GM18520 (cell line): ENCODE measurements around the gene ZNF821.
A peak's percentile ranks its signal among the peaks of the same experiment; 100 is the strongest.
"Not testable (repeated sequence)": the region's sequence is repeated elsewhere in the genome, so short reads cannot be mapped to it uniquely, and the experiment has no call there.

Source experiments
- ATAC-seq: cut with Tn5 transposase; IDR thresholded peaks from one replicate; pipeline ENCODE4 v1.9.1; 2021; ENCODE audit not compliant: unreplicated experiment

ZNF821 gene

DNA sequence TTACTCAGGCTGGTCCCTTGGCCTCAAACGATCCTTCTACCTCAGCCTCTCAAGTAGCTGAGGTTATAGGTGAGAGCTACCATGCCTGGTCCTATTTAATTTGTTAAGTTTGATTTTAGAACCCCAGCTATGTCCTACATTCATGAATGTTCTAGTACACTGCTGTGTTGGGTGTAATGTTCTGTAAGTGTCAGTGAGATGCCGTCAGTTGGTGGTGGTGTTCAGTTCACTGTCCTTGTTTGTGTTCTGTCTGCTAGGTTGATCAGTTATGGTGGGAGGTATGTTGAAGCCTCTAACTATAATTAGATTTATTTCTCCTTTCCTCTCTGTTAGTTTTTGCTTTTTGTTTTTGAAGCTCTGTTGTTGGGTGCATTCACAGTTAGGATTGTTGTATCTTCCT lies 19.6 kb upstream of the ZNF821 start:
- no peak for ATAC-seq

DNA sequence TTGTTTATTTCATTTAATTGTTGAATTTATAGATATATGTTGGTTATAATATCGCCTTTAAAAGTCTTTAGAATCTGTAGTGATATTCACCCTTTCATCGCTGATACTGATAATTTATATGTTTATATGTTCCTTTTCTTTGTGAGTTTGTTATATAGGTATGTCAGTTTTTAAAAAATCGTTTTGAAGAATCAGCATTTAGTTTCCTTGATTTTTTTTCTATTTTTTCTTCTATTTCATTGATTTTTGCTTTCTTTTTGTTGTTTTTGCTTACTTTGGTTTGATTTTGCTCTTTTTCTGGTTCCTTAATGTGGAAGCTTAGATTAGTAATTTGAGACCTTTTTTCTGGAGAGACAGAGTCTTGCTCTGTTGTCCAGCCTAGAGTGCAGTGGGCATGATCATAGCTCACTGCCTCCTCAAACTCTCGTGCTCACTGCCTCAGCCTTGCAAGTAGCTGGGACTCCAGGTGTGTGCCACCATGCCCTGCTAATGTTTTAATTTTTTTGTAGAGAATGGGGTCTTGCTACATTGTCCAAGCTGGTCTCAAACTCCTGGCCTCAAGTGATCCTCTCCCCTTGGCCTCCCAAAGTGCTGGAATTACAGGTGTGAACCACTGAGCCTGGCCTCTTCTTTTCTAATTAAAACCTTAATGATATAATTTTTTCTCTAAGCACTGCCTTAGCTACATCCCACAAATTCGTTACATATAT lies 18.8 kb upstream of the ZNF821 start:
- ATAC-seq, result no peak

DNA sequence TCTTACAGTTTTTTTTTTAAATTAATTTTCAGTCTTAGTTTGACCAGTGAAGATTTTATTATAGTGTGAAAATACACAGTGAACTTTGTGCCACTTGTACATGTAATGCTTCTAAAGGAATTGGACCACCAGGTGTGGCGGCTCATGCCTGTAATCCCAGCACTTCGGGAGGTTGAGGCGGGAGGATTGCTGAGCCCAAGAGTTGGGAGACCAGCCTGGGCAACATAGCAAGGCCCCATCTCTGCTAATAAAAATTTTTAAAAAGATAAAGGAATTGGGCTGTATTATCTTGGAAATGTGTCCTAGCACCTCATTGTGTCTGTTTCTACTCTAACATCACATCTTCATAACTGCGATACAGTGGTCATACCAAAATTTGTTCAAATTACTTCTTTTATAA lies 15.2 kb upstream of the ZNF821 start:
- no peak for ATAC-seq

DNA sequence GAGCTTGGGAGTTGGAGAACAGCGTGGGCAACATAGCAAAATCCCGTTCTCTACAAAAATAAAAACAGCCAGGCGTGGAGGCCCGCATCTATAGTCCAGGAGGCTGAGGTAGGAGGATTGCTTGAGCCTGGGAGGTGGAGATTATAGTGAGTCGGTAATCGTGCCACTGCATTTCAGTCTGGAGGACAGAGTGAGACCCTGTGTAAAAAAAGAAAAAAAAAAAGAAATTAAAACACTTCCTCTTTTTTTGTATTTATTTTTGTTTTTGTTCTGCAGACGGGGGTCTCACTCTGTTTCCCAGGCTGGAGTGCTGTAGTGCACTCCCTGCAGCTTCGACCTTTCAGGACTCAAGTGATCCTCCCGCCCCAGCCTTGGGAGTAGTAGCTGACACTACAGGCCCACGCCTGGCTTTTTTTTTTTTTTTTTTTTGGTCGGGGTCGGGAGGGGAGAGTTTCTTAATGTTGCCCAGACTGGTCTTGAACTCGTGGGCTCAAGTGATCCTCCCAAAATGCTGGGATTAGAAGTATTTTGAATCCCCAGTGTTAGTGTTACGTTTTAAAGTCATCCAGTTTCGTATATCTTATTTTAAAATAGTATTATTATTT lies 12.9 kb upstream of the ZNF821 start:
- no peak for ATAC-seq

DNA sequence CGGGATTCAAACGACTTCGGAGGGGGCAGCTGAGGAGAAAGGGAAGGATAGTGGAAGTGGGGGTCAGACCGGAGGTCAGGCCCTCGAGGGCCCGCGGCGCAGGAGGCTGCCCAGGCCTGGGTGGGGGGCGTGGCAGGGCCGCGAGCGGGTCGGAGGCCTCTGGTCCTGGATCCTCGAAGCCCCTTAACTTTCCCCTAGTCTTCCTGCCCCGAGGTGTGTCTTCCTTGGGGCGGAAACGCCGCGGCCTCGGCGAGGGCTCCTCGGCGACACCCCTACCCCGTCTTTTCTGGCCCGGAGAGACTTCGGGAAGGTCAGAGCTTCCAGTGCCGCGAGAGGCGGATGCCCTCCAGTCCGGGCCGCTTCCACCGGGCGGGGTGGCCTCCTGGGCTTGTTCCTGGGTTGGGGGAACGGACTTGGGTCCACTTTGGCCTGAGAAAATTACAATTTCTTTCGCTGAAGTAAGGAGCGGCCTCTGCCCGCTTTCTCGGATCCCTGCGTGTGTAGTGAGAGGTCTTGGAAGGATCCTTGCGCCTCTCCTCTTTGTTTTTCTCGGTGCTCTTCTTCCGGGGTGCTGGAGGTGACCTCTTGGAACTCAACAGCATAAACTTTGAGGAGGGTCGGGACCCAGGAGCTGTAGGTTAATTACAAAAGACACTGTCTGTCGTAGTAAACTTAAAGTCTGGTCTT lies 11.8 kb upstream of the ZNF821 start:
- peak; percentile 10 for ATAC-seq

DNA sequence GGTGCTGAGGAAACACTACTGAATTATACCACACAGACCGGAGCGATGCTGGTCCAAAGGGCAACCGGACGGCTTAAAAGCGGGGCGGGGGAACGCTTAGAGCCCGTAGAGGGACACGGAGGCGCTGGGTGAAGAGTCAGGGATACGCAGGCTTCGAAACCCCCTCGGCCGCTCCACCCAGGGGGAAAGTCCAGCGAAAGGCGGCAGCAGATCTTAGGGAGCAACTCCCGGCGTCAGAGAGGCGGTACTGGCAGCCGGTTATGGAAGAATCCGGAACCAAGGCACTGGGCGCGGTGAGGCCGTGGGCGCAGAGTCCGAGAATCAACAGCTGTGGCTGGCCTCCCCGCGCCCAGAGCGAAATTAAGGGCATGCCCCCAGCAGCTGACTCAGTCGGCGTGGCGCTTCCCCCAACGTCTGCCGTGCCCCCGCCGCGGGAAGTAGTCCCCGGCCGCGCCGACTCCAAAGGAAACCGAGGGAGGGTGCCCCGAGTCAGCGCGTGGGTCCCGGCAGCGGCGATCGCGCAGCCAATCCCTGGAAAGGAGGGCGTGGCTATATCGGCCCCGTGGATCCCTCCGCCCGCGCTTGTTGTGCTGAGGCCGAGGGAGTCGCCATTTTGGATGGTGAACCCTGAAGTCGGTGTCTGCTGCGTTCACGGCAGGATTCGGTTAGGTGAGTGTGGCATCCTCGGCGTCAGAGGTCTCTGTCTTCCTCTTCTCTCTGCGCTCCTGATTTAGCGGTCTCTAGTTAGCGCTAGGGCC lies 11.1 kb upstream of the ZNF821 start, which contains the start of gene IST1:
Gene IST1, plus strand, starts transcription at position 611 of the 758 bp plus-strand sequence. CDS start 20,110 bp downstream, outside the sequence.
- peak; percentile 76 for ATAC-seq

DNA sequence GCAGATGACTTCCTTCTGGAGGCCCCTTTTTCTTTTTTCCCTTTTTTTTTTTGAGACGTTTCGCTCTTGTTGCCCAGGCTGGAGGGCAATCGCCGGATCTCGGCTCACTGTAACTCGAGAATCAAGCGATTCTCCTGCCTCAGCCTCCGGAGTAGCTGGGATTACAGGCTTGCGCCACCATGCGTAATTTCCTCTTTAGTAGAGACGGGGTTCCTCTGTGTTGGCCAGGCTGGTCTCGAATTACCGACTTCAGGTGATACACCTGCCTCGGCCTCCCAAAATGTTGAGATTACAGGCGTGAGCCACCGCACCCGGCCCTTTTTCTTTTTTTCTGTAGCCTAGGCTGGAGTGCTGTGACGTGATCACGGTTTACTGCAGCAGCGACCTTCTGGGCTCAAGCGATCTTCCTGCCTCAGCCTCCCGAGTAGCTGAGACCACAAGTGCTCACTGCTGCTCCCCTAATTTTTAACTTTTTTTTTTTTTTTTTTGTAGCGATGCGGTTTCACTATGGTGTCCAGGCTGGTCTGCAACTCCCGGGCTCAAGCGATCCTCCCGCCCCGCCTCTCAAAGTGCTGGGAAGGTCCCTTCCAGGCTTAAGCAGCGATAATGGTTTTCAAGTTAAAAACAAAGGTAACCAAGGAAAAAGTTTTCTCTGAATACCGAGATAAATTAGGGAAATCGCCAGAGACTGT lies 10.4 kb upstream of the ZNF821 start:
- peak; percentile 4 for ATAC-seq

DNA sequence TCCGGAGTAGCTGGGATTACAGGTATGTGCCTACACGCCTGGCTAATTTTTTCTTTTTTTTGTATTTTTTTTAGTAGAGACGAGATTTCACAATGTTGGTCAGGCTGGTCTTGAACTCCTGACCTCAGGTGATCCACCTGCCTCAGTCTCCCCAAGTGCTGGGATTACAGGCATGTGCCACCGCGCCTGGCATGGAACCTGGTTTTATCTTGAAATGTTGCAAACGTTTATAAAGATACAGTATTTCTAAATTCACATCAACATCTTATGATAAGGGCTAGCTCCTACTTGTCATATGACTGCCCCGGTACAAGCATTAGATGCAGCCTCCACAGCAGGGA lies 9.9 kb upstream of the ZNF821 start:
- no peak for ATAC-seq

DNA sequence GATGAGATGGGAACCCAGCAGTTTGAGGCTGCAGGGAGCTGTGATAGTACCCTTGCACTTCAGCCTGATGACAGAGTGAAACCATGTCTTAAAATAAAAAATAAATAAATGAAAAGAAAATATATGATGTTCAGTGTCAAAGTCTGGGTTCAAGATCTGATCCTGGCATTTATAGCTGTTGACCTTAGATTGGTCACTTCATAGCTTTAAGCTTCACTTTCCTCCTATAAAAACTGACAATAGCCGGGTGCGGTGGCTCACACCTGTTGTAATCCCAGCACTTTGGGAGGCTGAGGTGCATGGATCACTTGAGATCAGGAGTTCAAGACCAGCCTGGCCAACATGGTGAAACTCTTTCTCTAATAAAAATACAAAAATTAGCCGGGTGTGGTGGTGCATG lies 5.2 kb upstream of the ZNF821 start:
- ATAC-seq, result no peak

DNA sequence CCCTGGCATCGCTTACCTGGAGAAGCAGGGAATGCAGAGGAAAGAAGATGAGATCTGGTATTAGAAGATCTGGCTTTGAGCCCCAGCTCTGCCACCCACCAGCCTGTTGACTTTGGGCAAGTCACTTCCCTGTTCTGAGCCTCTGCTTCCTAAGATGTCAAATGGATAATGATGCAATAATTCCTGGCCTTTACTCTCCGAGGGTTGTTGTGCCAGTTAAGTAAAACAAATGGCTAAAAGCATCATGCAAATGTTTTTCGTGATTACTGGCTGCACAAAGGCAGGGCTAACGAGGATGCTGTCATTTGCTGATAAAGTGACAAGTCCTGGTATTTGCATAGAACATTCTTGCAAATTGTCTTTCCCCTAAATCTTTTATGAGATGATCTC lies 1.3 kb upstream of the ZNF821 start:
- no peak for ATAC-seq

DNA sequence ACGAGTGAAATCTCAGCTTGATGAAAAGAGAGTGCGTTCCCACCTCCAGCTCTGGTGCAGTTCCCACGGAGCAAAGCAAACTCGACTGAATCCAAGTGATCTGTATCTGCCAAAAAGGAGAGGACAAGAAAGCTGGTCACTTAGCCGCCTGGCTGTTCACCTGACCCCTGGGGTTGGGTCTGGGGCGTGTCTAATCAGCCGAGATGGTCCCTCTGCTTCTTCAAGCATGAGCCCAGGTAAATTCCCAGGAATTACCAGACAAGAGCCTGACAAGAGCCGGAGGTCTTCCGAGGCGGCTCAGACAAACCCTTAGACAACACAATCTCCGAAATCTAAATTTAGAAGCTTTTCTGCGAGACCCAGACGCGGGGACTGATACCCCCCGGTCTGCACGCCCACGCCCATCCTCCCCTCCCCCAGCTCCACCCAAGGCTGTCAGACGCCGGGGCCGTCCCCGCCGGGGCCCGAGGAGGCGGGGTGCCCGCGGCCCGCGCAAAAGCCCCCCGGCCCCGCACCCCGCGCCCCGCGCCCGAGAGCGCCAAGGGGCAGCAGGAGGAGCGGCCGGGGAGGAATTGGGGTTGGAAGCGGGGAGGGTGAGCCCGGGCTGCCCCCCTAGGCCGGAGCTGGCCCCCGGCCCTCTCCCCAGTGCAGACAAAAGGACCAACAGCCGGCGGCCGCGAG lies 674 bp downstream of the ZNF821 start:
- ATAC-seq, result peak; percentile 27

DNA sequence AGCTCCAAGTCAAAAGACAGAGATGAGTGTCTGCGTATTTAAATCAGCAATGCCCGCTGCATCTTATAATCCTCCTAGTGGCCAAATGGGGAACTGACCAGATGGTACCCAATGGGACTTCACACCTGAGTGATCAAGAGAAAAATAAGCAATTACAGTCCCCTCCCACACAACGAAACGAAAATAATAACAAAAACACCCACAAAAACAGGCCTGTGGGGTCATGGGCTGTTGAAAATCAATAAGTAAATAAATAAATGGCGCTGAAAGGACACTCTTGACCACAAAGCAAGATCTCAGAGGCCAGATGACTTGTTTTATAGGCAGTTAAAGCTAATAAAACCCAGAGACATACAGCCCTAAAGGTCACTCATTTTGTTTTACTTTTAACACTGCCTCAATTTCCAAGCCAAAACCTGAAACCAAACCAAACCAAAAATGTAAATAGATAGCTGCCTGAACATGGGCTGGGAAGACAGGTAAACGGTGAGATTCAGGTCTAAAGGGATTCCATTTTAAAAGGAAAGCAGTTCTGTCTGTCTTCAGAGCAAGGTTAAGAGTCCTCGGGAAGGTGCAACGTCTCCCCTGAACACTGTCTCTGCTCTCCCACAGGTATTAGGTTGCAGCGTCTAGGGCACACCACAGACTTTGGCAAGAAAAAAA lies 1.3 kb downstream of the ZNF821 start:
- peak; percentile 44 for ATAC-seq

DNA sequence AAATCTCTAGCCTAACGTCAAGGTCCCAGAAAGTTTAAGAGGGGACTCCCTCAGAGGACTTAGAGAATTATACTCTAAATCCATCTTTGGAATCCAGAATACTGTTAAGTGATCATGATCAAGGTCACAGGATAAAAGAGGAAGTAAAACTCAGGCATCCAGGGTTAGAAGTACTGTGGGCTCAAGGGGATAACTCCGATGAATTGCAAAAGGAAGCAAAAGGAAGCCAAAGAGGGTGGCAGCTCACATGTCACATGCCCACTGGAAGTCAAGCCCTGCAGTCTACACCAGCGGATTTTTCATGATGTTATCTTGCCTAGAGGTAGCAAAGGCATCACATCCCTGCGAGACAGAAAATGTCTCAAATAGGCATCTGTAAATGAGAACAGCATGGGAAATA lies 3.8 kb downstream of the ZNF821 start:
- no peak for ATAC-seq

DNA sequence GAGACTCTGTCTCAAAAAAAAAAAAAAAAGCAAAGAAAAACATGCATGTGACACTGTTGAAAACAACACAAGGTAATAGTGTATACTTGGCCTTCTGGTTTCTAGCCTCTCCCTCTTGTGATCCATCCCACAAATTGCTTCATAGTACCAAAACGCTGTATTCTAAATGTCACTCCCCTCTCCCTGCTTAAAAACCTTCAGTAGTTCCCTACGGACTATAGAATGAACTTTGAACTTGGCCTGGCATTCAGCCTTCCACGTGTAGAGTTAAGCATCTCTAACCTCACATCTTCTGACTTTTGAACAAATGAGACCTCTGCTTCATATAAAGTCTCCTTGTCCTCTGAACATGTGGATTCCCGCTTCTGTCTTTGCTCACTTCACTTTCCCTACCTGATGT lies 5.1 kb downstream of the ZNF821 start:
- ATAC-seq, result no peak

DNA sequence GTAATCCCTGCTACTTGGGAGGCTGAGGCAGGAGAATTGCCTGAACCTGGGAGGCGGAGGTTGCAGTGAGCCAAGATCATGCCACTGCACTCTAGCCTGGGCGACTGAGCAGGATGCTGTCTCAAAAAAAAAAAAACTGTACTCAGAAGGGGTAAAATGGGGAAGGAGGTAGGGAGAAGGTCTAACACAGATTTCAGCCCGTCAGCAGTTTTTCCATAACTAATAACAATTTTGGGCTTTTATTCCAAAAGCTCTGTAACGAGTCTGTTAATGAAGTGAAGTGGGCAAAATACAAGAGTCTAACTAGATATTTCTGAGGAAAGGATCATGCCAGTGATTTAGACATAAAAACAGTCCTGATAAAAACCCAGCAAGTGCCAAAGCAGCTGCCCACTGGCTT lies 10.8 kb downstream of the ZNF821 start:
- no peak for ATAC-seq

DNA sequence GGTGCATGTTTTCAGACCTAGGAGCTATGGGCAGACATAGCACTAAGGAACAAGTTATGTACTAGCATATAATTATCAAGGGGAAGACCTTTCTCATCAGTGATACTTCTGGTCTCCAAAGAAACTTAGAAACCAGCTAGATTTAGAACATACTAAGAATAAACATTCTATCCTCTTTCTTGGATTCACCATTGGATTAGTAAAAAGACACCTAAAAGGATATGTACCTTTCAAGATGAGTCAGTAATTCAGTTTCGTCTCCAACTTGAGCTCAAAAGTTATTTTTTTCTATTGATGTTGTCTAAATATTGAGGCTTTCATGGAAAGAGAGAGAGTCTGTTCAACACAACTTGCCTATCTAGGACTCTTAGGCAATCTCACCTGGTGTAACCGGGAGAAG lies 13.2 kb downstream of the ZNF821 start:
- no peak for ATAC-seq

DNA sequence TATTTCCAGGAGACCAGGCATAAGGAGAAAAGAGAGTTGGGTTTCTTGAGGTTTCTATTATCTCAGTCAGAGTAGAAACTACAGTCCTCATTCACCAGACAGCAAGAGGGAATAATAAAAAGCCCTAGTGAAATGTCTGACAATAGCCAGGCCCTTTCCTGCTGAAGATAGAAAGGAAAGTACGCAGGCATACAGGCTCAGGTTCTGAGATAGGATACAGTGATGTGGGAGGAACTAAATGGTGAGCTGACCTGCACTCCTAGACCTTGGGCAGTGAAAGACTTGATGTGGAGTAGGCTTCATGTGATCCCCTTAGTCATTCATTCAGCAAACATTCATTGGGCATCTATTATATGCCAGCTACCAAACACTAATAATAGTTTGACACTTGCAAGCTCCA lies 14.9 kb downstream of the ZNF821 start:
- ATAC-seq, result no peak

DNA sequence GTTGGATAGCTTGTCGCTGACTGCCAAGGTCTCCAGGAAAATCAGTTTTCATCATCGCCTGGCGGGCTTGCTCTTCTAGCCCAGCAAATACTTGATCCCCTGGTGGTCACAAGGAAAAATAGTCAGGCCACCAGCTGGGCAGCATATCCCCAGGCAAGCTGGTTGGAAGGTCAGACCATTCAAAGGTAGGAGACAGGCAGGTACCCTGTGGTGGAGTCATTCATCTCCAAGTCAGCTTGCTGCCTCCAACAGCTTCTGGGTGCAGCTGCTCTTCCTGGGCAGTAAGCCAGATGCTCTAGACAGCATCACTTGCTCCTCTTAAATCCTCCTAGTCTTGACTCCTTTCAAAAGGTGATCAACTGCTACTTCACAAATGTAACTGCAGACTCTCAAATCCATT lies 16.0 kb downstream of the ZNF821 start:
- ATAC-seq, result no peak

DNA sequence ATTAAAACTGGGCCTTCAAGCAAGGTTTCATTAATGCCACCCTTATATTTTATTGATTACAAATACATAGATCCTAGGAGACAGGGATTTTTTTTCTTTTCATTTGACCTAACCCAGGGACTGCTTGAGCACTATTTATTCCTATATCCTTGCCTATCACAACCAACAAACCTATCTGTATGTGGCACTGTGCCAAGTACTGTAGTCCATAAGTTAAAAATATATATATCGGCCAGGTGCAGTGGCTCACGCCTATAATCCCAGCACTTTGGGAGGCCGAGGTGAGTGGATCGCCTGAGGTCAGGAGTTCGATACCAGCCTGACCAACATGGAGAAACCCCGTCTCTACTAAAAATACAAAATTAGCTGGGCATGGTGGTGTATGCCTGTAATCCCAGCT lies 16.8 kb downstream of the ZNF821 start:
- not testable (repeated sequence) for ATAC-seq
